NCI-H748 treated with DMSO at 0.1 percent for 48 hours (cell line): ENCODE data around the gene NUP88.
"Not testable (repeated sequence)": the region's sequence is repeated elsewhere in the genome, so short reads cannot be mapped to it uniquely, and the experiment has no call there.

Source experiments
- DNase-seq: peaks from one replicate; lab custom pipeline; 2025; lab: John Stamatoyannopoulos, UW

The NUP88 gene

GRCh38 chr17:5419356-5419958 is at the start of gene NUP88:
NUP88 (minus strand) TSS chr17:5419662; CDS start chr17:5419650, 12 bp downstream.
- peak; percentile 99 for DNase-seq

GRCh38 chr17:5468075-5468473 is 48.6 kb upstream of the NUP88 start:
- DNase-seq = no peak

GRCh38 chr17:5467416-5467815 is 48.0 kb upstream of the NUP88 start:
- DNase-seq = no peak

- no peak for DNase-seq
Measured at GRCh38 chr17:5466295-5466694, 46.8 kb upstream of the NUP88 start.

GRCh38 chr17:5464717-5465507 is 45.5 kb upstream of the NUP88 start:
- DNase-seq = no peak

- DNase-seq = no peak
Measured at GRCh38 chr17:5446786-5447185, 27.3 kb upstream of the NUP88 start.

- DNase-seq = no peak
Measured at GRCh38 chr17:5444209-5444608, 24.7 kb upstream of the NUP88 start.

GRCh38 chr17:5443728-5444127 is 24.3 kb upstream of the NUP88 start:
- DNase-seq = no peak

GRCh38 chr17:5439446-5439764 is 19.9 kb upstream of the NUP88 start:
- no peak for DNase-seq

- DNase-seq = peak; percentile 92
Measured at GRCh38 chr17:5438716-5439445, 19.4 kb upstream of the NUP88 start, which contains the start of gene C1QBP. C1QBP (minus strand) TSS chr17:5439155; CDS start chr17:5439073, 82 bp downstream.

- no peak for DNase-seq
Measured at GRCh38 chr17:5437721-5438317, 18.4 kb upstream of the NUP88 start.

- not testable (repeated sequence) for DNase-seq
Measured at GRCh38 chr17:5435781-5436315, 16.4 kb upstream of the NUP88 start.

GRCh38 chr17:5434984-5435383 is 15.5 kb upstream of the NUP88 start:
- DNase-seq = no peak

- DNase-seq = no peak
Measured at GRCh38 chr17:5431949-5432556, 12.6 kb upstream of the NUP88 start.

- not testable (repeated sequence) for DNase-seq
Measured at GRCh38 chr17:5431234-5431633, 11.8 kb upstream of the NUP88 start.

GRCh38 chr17:5430413-5430999 is 11.0 kb upstream of the NUP88 start:
- no peak for DNase-seq

GRCh38 chr17:5429191-5429887 is 9.9 kb upstream of the NUP88 start:
- no peak for DNase-seq

- no peak for DNase-seq
Measured at GRCh38 chr17:5425826-5426225, 6.4 kb upstream of the NUP88 start.

GRCh38 chr17:5424909-5425308 is 5.4 kb upstream of the NUP88 start:
- no peak for DNase-seq

GRCh38 chr17:5422505-5422904 is 3.0 kb upstream of the NUP88 start:
- DNase-seq = no peak
